Neural progenitor cell (in vitro differentiated cells): ENCODE data around the gene UGT1A7. TPM values are rescaled to one million over a fixed set of nuclear protein-coding genes. Genes with fewer than 3 reads are reported as not detected.
"Not testable (repeated sequence)": the region's sequence is repeated elsewhere in the genome, so short reads cannot be mapped to it uniquely, and the experiment has no call there.

Experiments
- DNase-seq: peaks from one replicate; pipeline ENCODE4 v3.0.0-alpha.2; 2016; ENCODE audit warnings: low spot score
- H2AFZ ChIP-seq: fragments of 200-600 bp; sonication (generic); replicated peaks from 2 replicates; pipeline ENCODE4 v1.6.1; 2016; ENCODE audit warnings: antibody characterized with exemption
- H3F3A ChIP-seq: fragments of 200-600 bp; sonication (generic); 2 replicates; pipeline ENCODE4 v1.6.1; 2016; ENCODE audit warnings: antibody characterized with exemption, low read depth
- H3K27ac ChIP-seq: fragments of 200-600 bp; sonication (generic); 2 replicates; pipeline ENCODE4 v1.5.1; 2016; ENCODE audit warnings: mild to moderate bottlenecking
- H3K27me3 ChIP-seq: fragments of 200-600 bp; sonication (generic); 2 replicates; pipeline ENCODE4 v1.6.1; 2016; ENCODE audit warnings: mild to moderate bottlenecking, moderate library complexity
- H3K36me3 ChIP-seq: fragments of 200-600 bp; sonication (generic); 2 replicates; pipeline ENCODE4 v1.5.1; 2016
- H3K4me1 ChIP-seq: fragments of 200-600 bp; sonication (generic); 2 replicates; pipeline ENCODE4 v1.6.1; 2016; ENCODE audit warnings: mixed run types
- H3K4me2 ChIP-seq: fragments of 200-600 bp; sonication (generic); 2 replicates; pipeline ENCODE4 v1.6.1; 2016
- H3K4me3 ChIP-seq: fragments of 200-600 bp; sonication (generic); 2 replicates; pipeline ENCODE4 v1.5.1; 2016
- H3K79me2 ChIP-seq: fragments of 200-600 bp; sonication (generic); 2 replicates; pipeline ENCODE4 v1.6.1; 2016; ENCODE audit warnings: low read depth
- H3K9ac ChIP-seq: fragments of 200-600 bp; sonication (generic); 2 replicates; pipeline ENCODE4 v1.6.1; 2016
- H3K9me3 ChIP-seq: fragments of 200-600 bp; sonication (generic); 2 replicates; pipeline ENCODE4 v1.5.1; 2016; ENCODE audit warnings: low read depth
- H4K20me1 ChIP-seq: fragments of 200-600 bp; sonication (generic); 2 replicates; pipeline ENCODE4 v1.6.1; 2016; ENCODE audit warnings: low read depth
- H3K27ac Mint-ChIP-seq: 3 replicates; pipeline ENCODE4 v1.8.0; 2021; ENCODE audit warnings: mixed read lengths
- H3K27me3 Mint-ChIP-seq: 2 replicates; pipeline ENCODE4 v1.8.0; 2022; ENCODE audit warnings: low read depth, mild to moderate bottlenecking, inconsistent platforms, moderate library complexity, mixed read lengths; ENCODE audit not compliant: insufficient read depth
- H3K36me3 Mint-ChIP-seq: 3 replicates; pipeline ENCODE4 v1.8.0; 2021; ENCODE audit warnings: mixed read lengths
- H3K4me1 Mint-ChIP-seq: 3 replicates; pipeline ENCODE4 v1.8.0; 2021; ENCODE audit warnings: mixed read lengths
- H3K4me3 Mint-ChIP-seq: 3 replicates; pipeline ENCODE4 v1.8.0; 2021; ENCODE audit warnings: mild to moderate bottlenecking, moderate library complexity, mixed read lengths
- H3K9me3 Mint-ChIP-seq: 3 replicates; pipeline ENCODE4 v1.8.0; 2020; ENCODE audit warnings: mixed read lengths
- EZH2 ChIP-seq: fragments of 200-600 bp; sonication (generic); IDR thresholded peaks from 2 replicates; pipeline ENCODE4 v1.6.1; 2017; ENCODE audit warnings: antibody characterized with exemption, mild to moderate bottlenecking, moderate library complexity
- EZH2phosphoT487 ChIP-seq: fragments of 200-600 bp; sonication (generic); IDR thresholded peaks from 2 replicates; pipeline ENCODE4 v1.6.1; 2017; ENCODE audit warnings: antibody characterized with exemption
- total RNA-seq: library from RNA; depleted of rRNA; stranded (reverse); fragments of >200 nt; gene quantifications from 2 replicates; pipeline ENCODE4 v1.2.3, GENCODE V29; 2015; ENCODE audit warnings: low replicate concordance
- TF ChIP-seq, protein P1 (sequence below): fragments of 200-600 bp; sonication (generic); IDR thresholded peaks from 2 replicates; pipeline ENCODE4 v1.5.1; 2017; ENCODE audit warnings: antibody characterized with exemption, mild to moderate bottlenecking

Gene UGT1A7
- not detected in 2 replicates for total RNA-seq

GRCh38 chr2:233681521-233682099, at the start of gene UGT1A7:
UGT1A7 (plus strand) TSS chr2:233681901; CDS start chr2:233681938, 37 bp downstream.
- no peaks in the 10 kb centered on the region for H3K27me3 ChIP-seq
- H3K79me2 ChIP-seq, result no peaks in the 10 kb centered on the region
- TF ChIP-seq EZH2 (no peak), EZH2phosphoT487 (no peak)
- TF ChIP-seq, protein P1, sequence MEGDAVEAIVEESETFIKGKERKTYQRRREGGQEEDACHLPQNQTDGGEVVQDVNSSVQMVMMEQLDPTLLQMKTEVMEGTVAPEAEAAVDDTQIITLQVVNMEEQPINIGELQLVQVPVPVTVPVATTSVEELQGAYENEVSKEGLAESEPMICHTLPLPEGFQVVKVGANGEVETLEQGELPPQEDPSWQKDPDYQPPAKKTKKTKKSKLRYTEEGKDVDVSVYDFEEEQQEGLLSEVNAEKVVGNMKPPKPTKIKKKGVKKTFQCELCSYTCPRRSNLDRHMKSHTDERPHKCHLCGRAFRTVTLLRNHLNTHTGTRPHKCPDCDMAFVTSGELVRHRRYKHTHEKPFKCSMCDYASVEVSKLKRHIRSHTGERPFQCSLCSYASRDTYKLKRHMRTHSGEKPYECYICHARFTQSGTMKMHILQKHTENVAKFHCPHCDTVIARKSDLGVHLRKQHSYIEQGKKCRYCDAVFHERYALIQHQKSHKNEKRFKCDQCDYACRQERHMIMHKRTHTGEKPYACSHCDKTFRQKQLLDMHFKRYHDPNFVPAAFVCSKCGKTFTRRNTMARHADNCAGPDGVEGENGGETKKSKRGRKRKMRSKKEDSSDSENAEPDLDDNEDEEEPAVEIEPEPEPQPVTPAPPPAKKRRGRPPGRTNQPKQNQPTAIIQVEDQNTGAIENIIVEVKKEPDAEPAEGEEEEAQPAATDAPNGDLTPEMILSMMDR, result no peak
- no peak within 1 kb of the TSS for H3K27ac ChIP-seq
- H3K4me2 ChIP-seq, result no peak within 1 kb of the TSS
- H3K9me3 Mint-ChIP-seq, result no peaks in the 10 kb centered on the region
- H3K36me3 Mint-ChIP-seq, result no peaks in the 10 kb centered on the region
- no peak within 1 kb of the TSS for H3K4me3 ChIP-seq
- no peaks in the 10 kb centered on the region for H4K20me1 ChIP-seq
- no peak within 1 kb of the TSS for H2AFZ ChIP-seq
- no peaks in the 10 kb centered on the region for H3K27me3 Mint-ChIP-seq
- no peak within 1 kb of the TSS for H3K4me3 Mint-ChIP-seq
- no peaks in the 10 kb centered on the region for H3F3A ChIP-seq
- H3K4me1 ChIP-seq, result no peaks in the 10 kb centered on the region
- no peak within 1 kb of the TSS for H3K27ac Mint-ChIP-seq
- H3K36me3 ChIP-seq, result no peaks in the 10 kb centered on the region
- no peaks in the 10 kb centered on the region for H3K9me3 ChIP-seq
- DNase-seq, result no peak
- no peak within 1 kb of the TSS for H3K9ac ChIP-seq
- no peaks in the 10 kb centered on the region for H3K4me1 Mint-ChIP-seq

DNA sequence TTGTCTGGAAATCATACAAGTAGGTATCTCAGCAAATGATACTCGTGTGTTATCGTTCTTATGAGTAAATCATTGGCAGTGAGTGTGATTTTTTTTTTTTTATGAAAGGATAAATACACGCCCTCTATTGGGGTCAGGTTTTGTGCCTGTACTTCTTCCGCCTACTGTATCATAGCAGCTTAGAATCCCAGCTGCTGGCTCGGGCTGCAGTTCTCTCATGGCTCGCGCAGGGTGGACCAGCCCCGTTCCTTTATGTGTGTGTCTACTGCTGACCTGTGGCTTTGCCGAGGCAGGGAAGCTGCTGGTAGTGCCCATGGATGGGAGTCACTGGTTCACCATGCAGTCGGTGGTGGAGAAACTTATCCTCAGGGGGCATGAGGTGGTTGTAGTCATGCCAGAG, 45.4 kb upstream of the UGT1A7 start, which contains the start of gene UGT1A10:
Gene UGT1A10 (plus strand): TSS at position 143 of the 400 bp plus-strand sequence. CDS start 75 bp downstream, at position 218.
- H3F3A ChIP-seq, H3K27ac Mint-ChIP-seq, H3K9me3 Mint-ChIP-seq, H4K20me1 ChIP-seq, H3K4me2 ChIP-seq, H3K4me1 Mint-ChIP-seq, DNase-seq, H3K4me1 ChIP-seq, H3K79me2 ChIP-seq, H3K27me3 ChIP-seq, H3K36me3 ChIP-seq, H3K4me3 ChIP-seq, H3K36me3 Mint-ChIP-seq, H3K9me3 ChIP-seq, H3K27me3 Mint-ChIP-seq, H3K4me3 Mint-ChIP-seq, H3K9ac ChIP-seq, H3K27ac ChIP-seq, H2AFZ ChIP-seq: not testable (repeated sequence)

DNA sequence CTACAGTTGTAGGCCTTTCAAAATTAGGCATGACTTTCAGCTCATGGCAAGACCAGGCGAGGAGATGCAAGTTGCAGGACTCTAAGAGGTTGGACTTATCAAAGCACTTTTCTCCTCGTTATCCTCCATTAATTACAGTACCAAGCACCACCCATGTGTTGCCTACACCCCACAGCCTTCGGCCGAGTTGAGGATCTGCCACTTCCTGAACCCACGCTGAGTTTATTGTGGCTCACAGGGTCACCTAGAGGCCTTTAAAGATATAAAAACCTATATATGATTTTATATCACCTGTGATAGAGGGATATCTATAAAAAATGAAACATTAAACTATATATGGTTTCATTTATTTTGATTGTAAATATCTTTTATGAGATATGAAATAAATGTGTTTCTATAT, 42.9 kb upstream of the UGT1A7 start:
- no peak overlapping the region for H3K9ac ChIP-seq
- H3K9me3 ChIP-seq, result no peaks in the 10 kb centered on the region
- H3K4me3 ChIP-seq, result no peak overlapping the region
- Mint-ChIP-seq H3K27me3 (peaks cover 2% of the 10 kb centered on the region), H3K4me1 (no peaks in the 10 kb centered on the region), H3K9me3 (peaks cover 6% of the 10 kb centered on the region), H3K27ac (no peak overlapping the region), H3K4me3 (no peak overlapping the region), H3K36me3 (no peaks in the 10 kb centered on the region)
- H3K27ac ChIP-seq, result no peak overlapping the region
- no peak overlapping the region for H2AFZ ChIP-seq
- DNase-seq, result no peak
- H3K4me2 ChIP-seq, result no peak overlapping the region
- no peaks in the 10 kb centered on the region for H3K79me2 ChIP-seq
- no peaks in the 10 kb centered on the region for H4K20me1 ChIP-seq
- TF ChIP-seq, protein P1, result no peak
- no peaks in the 10 kb centered on the region for H3F3A ChIP-seq
- no peaks in the 10 kb centered on the region for H3K36me3 ChIP-seq
- no peaks in the 10 kb centered on the region for H3K27me3 ChIP-seq
- H3K4me1 ChIP-seq, result no peaks in the 10 kb centered on the region

DNA sequence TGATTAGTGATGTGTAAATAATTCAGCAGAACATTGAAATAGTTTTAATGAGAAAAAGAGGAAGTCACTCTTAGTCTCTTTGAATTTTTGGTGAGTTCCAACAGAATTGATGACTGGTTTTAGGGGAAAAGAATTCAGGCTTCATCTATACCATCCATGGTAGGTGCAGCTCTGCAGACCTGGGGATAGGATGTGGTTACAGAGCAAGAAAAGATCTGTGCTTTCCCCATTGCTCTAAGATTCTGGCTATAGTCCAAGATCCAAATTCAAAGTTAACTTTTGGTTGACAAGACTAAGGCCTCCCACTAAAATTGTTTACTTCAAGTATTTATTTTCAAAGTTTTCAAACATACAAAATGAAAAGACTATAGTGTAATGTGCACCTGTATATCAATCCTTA, 41.8 kb upstream of the UGT1A7 start:
- H3K4me2 ChIP-seq, result no peak overlapping the region
- no peak overlapping the region for H3K9ac ChIP-seq
- Mint-ChIP-seq H3K27me3 (peaks cover 2% of the 10 kb centered on the region), H3K27ac (no peak overlapping the region), H3K9me3 (peaks cover 11% of the 10 kb centered on the region), H3K36me3 (no peaks in the 10 kb centered on the region), H3K4me1 (no peaks in the 10 kb centered on the region), H3K4me3 (no peak overlapping the region)
- H3K27me3 ChIP-seq, result no peaks in the 10 kb centered on the region
- H3F3A ChIP-seq, result no peaks in the 10 kb centered on the region
- H2AFZ ChIP-seq, result no peak overlapping the region
- H3K36me3 ChIP-seq, result no peaks in the 10 kb centered on the region
- H3K79me2 ChIP-seq, result no peaks in the 10 kb centered on the region
- H3K27ac ChIP-seq, result no peak overlapping the region
- TF ChIP-seq EZH2phosphoT487 (no peak), EZH2 (no peak)
- TF ChIP-seq, protein P1, result no peak
- no peak overlapping the region for H3K4me3 ChIP-seq
- H4K20me1 ChIP-seq, result no peaks in the 10 kb centered on the region
- H3K9me3 ChIP-seq, result no peaks in the 10 kb centered on the region
- H3K4me1 ChIP-seq, result no peaks in the 10 kb centered on the region
- DNase-seq, result no peak
